ACC112 (cell line): Measurements from ENCODE around the gene TRERF1.

Experiments
- H2AFZ ChIP-seq: fragments of 200-600 bp; sonication (generic); one replicate; pipeline ENCODE4 v1.6.0; 2017; ENCODE audit warnings: antibody characterized with exemption, low read length; ENCODE audit not compliant: unreplicated experiment
- H3K27ac ChIP-seq: fragments of 200-600 bp; sonication (generic); 2 replicates; pipeline ENCODE4 v1.5.1; 2014; ENCODE audit warnings: low read depth, mild to moderate bottlenecking, antibody characterized with exemption, low read length, moderate library complexity
- H3K27me3 ChIP-seq: fragments of 200-600 bp; sonication (generic); 2 replicates; pipeline ENCODE4 v1.6.1; 2014; ENCODE audit warnings: mild to moderate bottlenecking, antibody characterized with exemption, low read length, moderate library complexity, mixed read lengths; ENCODE audit not compliant: insufficient read depth
- H3K36me3 ChIP-seq: fragments of 200-600 bp; sonication (generic); 2 replicates; pipeline ENCODE4 v1.6.1; 2016; ENCODE audit warnings: mild to moderate bottlenecking, antibody characterized with exemption, low read length, moderate library complexity, mixed read lengths; ENCODE audit not compliant: insufficient read depth
- H3K4me1 ChIP-seq: fragments of 200-600 bp; sonication (generic); one replicate; pipeline ENCODE4 v1.6.1; 2016; ENCODE audit warnings: low read length, mixed read lengths; ENCODE audit not compliant: insufficient read depth, unreplicated experiment, control insufficient read depth
- H3K4me3 ChIP-seq: fragments of 200-600 bp; sonication (generic); 2 replicates; pipeline ENCODE4 v1.5.1; 2014; ENCODE audit warnings: mild to moderate bottlenecking, low read depth, low read length
- H3K79me2 ChIP-seq: fragments of 200-600 bp; sonication (generic); one replicate; pipeline ENCODE4 v1.6.0; 2016; ENCODE audit warnings: low read length; ENCODE audit not compliant: control insufficient read depth, unreplicated experiment, insufficient read depth

Gene TRERF1

DNA sequence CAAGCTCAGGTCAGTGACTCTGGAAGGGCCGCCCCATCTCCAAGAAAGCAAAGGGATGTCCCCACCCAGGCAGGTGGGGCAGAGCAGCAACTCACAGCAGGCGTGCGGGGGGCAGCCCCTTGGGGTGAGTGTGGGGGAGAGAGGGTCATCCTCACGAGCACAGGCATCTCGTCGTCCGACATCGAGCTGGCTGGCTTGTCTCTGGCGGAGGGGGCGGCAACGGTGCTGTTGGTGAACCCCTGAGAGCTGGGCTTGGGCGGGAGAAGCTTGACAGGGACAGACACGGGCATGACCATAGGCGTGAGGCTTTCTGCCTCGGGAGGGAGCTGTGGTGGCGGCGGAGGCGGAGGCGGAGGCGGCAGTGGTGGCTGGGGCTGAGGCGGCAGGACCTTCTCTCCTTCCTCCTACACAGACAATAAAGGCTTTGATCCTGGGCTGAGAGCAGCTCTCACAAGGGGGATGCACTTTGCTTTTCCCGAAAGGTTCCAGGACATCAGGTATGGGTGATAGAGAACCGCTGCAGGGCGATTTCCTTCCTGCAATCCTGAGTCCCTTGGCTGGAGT, 188.5 kb downstream of the TRERF1 start:
- no peaks in the 10 kb centered on the region for H3K79me2 ChIP-seq
- no peak overlapping the region for H3K4me3 ChIP-seq
- H3K4me1 ChIP-seq: peaks cover 11% of the 10 kb centered on the region
- H2AFZ ChIP-seq: no peak overlapping the region
- no peak overlapping the region for H3K27ac ChIP-seq
- no peaks in the 10 kb centered on the region for H3K27me3 ChIP-seq
- no peaks in the 10 kb centered on the region for H3K36me3 ChIP-seq

DNA sequence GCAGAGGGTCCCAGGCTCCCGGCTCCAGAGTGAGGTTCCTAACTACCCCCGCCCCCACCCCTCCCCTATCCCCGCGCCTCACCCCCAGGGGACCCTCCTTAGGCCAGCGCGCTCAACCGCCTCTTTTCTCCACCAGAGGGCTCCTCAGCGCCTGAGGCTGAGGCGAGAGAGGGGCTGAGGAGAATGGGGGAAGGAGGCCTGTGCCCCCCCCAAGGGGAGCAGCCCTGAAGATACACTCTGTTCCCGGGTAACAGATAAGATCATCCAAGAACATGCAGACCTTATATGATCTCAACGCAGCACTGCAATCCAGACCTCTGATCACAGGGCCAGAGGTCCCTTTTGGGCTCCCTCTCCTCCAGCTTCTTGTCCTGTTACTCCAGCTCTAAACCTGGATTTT, 190.8 kb downstream of the TRERF1 start:
- Histone ChIP-seq H3K36me3 (no peaks in the 10 kb centered on the region; the same call in 1 of the 2 replicates), H3K4me1 (peaks cover 11% of the 10 kb centered on the region), H3K27ac (no peak overlapping the region), H3K4me3 (no peak overlapping the region), H2AFZ (no peak overlapping the region), H3K79me2 (no peaks in the 10 kb centered on the region), H3K27me3 (no peaks in the 10 kb centered on the region)

DNA sequence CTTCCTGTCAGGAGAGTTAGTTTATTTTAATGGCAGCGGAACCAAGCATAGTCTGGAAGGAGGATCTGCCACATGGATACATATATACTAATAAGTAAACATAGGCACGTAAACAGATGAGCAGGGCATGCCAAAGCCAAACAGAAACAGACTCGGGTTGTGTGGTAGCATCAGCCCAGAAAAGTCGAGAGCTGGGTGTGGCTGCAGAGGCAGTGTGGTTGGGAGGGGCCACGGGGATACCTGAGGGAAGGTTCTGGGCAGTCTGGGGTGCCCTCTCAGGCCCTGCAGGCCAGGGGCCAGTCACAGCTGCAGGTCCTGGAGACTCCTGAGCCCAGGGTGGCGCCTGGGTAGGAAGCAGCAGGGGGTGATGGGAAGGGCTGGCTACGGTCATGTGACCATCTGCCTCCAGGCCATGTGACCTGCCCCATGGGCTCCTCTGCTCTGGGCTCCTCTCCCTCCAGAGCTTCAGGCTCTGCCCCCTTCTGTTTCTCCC, 191.3 kb downstream of the TRERF1 start:
- Histone ChIP-seq H3K79me2 (no peaks in the 10 kb centered on the region), H3K4me1 (peaks cover 11% of the 10 kb centered on the region), H3K27me3 (no peaks in the 10 kb centered on the region), H2AFZ (no peak overlapping the region), H3K4me3 (no peak overlapping the region), H3K36me3 (no peaks in the 10 kb centered on the region; the same call in 1 of the 2 replicates), H3K27ac (no peak overlapping the region)

DNA sequence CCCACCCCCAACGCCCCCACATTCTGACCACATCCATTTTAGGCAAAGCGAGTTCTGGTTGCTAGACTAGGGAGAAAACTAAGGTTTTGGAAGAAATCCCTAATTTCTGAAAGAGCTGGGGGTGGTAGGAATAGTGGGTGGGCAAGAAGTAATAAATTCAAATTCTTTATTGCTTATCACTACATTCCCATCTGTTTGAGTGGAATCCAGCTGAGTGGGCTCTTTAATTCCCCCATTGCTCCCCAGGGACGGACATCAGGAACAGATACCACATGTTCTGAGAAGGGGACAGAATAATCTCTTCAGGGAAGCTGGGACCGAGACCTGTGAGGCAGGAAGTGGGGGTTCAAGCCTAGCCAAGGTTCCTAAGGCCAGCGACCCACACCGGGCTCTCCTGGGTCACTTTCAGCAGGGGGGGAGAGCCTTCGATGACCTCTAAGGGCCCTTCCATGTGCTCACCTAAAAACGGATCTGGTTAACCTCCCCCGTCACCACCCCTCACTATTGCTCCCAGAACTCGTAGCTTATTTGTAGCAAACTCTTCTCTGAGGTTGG, 191.8 kb downstream of the TRERF1 start:
- Histone ChIP-seq H2AFZ (no peak overlapping the region), H3K79me2 (no peaks in the 10 kb centered on the region), H3K36me3 (peaks cover 3% of the 10 kb centered on the region; the same call in 1 of the 2 replicates), H3K27me3 (no peaks in the 10 kb centered on the region), H3K4me1 (peaks cover 11% of the 10 kb centered on the region), H3K27ac (no peak overlapping the region), H3K4me3 (no peak overlapping the region)

DNA sequence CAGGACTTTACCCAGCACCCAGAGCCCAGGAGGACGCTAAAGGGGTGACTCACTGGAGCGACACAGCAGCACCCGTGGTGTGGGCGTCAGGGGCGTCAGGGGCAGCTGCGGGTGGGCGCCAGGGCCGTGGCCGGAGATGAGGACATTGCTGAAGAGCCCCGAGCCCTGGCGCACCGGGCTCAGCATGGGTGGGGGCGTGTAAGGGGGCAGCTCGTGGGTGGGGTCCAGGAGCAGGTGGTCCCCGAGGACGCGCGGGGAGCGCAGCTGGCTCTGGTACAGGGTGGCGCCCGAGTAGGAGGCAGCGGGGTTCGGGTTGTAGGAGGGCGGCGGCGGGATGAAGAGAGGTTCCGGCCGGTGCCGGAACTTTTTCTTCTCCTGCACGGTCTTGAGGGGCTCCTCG, 192.4 kb downstream of the TRERF1 start:
- H3K27ac ChIP-seq: no peak overlapping the region
- no peaks in the 10 kb centered on the region for H3K27me3 ChIP-seq
- H3K4me3 ChIP-seq: no peak overlapping the region
- no peaks in the 10 kb centered on the region for H3K79me2 ChIP-seq
- peaks cover 6% of the 10 kb centered on the region; the same call in 1 of the 2 replicates for H3K36me3 ChIP-seq
- H3K4me1 ChIP-seq: peaks cover 11% of the 10 kb centered on the region
- no peak overlapping the region for H2AFZ ChIP-seq

DNA sequence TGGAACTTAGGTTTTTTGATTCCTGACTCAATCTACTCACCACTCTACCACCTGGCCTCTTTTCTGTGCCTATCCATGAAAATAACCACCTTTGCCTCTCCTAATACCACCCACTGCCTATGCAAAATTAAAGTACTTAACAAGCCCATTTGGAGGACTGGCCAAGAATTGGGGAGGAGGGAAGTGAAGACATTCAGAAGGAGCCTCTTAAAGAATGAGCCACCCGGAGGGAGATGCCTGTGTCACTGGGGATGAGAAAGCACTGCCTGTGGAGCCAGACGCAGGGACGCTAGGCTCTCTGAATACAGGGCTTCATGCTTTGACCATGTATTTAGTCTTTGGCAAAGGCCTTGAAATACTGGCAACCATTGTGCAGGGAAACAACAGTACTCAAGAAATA, 194.1 kb downstream of the TRERF1 start:
- Histone ChIP-seq H2AFZ (no peak overlapping the region), H3K27me3 (no peaks in the 10 kb centered on the region), H3K4me1 (peaks cover 13% of the 10 kb centered on the region), H3K79me2 (no peaks in the 10 kb centered on the region), H3K27ac (no peak overlapping the region), H3K36me3 (peaks cover 15% of the 10 kb centered on the region; the same call in 1 of the 2 replicates), H3K4me3 (no peak overlapping the region)

DNA sequence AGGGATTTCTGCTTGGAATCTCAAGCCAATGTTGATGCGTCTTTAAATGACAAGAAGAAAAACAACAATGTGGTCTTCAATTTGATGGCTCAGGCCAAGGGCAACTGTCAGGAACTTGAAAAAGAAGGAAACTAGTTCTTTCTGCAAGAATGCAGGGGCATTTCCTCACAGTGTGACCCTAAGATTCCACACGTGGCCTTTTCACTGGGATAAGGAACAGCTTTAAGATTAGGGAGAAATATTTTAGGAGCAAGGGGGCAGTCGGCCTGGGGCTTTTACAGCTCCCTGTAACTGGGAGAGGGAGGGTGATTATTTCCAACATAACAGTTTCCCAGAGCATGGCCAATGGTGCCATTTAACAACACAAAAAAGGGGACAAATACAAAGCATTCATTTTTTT, 194.7 kb downstream of the TRERF1 start:
- Histone ChIP-seq H3K4me3 (no peak overlapping the region), H3K27me3 (no peaks in the 10 kb centered on the region), H2AFZ (no peak overlapping the region), H3K36me3 (peaks cover 15% of the 10 kb centered on the region; the same call in 1 of the 2 replicates), H3K79me2 (no peaks in the 10 kb centered on the region), H3K4me1 (peaks cover 19% of the 10 kb centered on the region), H3K27ac (no peak overlapping the region)

DNA sequence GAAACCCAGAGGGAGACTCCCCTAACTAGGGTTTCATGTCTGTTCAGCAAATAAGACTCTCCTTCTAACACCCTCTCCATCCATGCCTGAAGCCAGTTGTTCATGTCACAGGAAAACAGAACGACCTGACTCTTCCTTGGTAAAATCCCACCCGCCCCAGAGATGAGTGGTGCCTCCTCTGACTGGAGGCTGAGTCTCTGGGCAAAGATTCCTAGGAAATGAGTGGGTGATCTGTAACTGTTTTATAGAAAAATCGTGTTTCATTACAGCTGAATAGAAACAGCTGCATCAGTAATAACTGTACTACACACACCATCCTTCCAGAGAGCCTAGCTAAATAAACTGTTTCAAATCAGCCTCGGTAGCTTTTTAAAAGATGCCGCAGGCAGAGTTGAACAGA, 196.7 kb downstream of the TRERF1 start:
- Histone ChIP-seq H3K36me3 (peaks cover 15% of the 10 kb centered on the region; the same call in 1 of the 2 replicates), H3K4me1 (peaks cover 13% of the 10 kb centered on the region), H2AFZ (no peak overlapping the region), H3K27me3 (no peaks in the 10 kb centered on the region), H3K4me3 (no peak overlapping the region), H3K27ac (no peak overlapping the region), H3K79me2 (no peaks in the 10 kb centered on the region)

DNA sequence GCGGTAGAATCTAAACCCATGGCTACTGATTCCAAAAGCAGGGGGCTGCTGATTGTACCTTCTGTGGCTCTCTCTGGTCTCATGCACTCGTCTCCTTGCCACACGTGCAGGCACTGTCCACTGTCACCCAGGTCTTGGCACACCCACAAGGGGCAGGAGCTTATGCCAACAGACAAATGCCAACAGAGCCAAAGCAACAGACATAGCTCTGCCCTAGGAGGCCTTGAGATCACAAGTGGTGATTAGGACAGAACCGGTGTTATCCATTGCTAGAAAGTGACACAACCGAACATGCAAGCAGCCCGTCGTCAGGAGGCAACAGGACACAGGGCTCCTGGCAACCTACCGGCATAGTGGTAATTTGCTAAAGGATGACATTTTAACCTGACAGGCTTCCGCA, 197.2 kb downstream of the TRERF1 start:
- no peaks in the 10 kb centered on the region for H3K27me3 ChIP-seq
- H3K36me3 ChIP-seq: peaks cover 15% of the 10 kb centered on the region; the same call in 1 of the 2 replicates
- no peak overlapping the region for H3K27ac ChIP-seq
- H3K4me3 ChIP-seq: no peak overlapping the region
- H3K79me2 ChIP-seq: no peaks in the 10 kb centered on the region
- H2AFZ ChIP-seq: no peak overlapping the region
- peaks cover 13% of the 10 kb centered on the region for H3K4me1 ChIP-seq

DNA sequence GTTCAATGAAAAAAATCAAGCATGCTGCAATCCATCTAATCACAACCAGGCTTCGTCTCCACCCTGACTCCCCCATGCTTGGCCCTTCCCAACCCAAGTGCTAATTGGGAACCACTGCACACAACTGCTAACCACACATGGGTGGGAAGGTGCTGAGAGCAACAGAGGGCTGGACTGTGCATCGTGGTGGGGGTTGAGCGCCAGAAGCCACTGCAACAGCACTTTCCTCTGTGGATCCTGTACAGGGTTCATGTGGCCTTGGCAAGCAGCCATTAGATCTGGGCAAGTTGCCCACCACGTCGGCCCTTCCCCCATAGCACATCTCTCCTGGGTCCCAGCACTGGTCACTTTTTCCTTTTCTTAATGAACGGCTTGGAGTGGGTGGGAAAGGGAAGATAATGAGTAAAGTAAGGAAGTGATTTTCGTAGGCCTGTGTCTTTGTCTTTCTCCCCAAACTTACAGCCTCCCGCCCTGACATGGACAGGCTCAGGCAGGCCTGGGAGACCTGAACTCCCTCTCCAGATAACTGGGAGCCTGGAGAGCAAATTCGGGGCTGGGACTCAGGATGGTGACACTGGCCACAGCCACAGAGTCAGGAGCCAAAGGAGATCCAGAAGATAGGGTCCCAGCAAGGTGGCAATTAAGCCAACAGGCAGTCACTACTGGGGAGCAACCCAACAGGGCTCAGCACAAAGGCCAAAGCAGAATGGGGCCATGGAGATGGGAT, 199.7 kb downstream of the TRERF1 start:
- peaks cover 13% of the 10 kb centered on the region for H3K4me1 ChIP-seq
- peaks cover 15% of the 10 kb centered on the region; the same call in 1 of the 2 replicates for H3K36me3 ChIP-seq
- peak overlapping the region; percentile 28; the same call in 1 of the 2 replicates for H3K27ac ChIP-seq
- no peak overlapping the region for H3K4me3 ChIP-seq
- no peaks in the 10 kb centered on the region for H3K27me3 ChIP-seq
- no peak overlapping the region for H2AFZ ChIP-seq
- no peaks in the 10 kb centered on the region for H3K79me2 ChIP-seq
